Measurements from ENCODE around the gene GPR158.
"Not testable (repeated sequence)": the region's sequence is repeated elsewhere in the genome, so short reads cannot be mapped to it uniquely, and the experiment has no call there.

GPR158 gene

GRCh38 chr10:25304606-25305005, 129.8 kb downstream of the GPR158 start:
- DNase-seq: no peak

GRCh38 chr10:25306386-25306785, 131.6 kb downstream of the GPR158 start:
- DNase-seq: no peak

- no peak for DNase-seq
Observed at GRCh38 chr10:25308278-25308677, 133.5 kb downstream of the GPR158 start.

- DNase-seq: not testable (repeated sequence)
Observed at GRCh38 chr10:25317596-25318211, 142.9 kb downstream of the GPR158 start.

GRCh38 chr10:25327273-25327672, 152.5 kb downstream of the GPR158 start:
- DNase-seq: no peak

GRCh38 chr10:25328361-25328760, 153.6 kb downstream of the GPR158 start:
- no peak for DNase-seq

GRCh38 chr10:25329587-25329986, 154.8 kb downstream of the GPR158 start:
- not testable (repeated sequence) for DNase-seq

GRCh38 chr10:25334445-25334844, 159.6 kb downstream of the GPR158 start:
- DNase-seq: no peak

- no peak for DNase-seq
Observed at GRCh38 chr10:25336330-25336729, 161.5 kb downstream of the GPR158 start.

- DNase-seq: no peak
Observed at GRCh38 chr10:25338271-25338670, 163.5 kb downstream of the GPR158 start.

GRCh38 chr10:25339966-25340365, 165.2 kb downstream of the GPR158 start:
- no peak for DNase-seq

GRCh38 chr10:25349520-25349919, 174.7 kb downstream of the GPR158 start:
- no peak for DNase-seq

- DNase-seq: no peak
Observed at GRCh38 chr10:25356609-25357008, 181.8 kb downstream of the GPR158 start.

- no peak for DNase-seq
Observed at GRCh38 chr10:25357269-25357668, 182.5 kb downstream of the GPR158 start.

- no peak for DNase-seq
Observed at GRCh38 chr10:25382029-25382810, 207.4 kb downstream of the GPR158 start.

GRCh38 chr10:25382901-25383300, 208.1 kb downstream of the GPR158 start:
- not testable (repeated sequence) for DNase-seq

- DNase-seq: no peak
Observed at GRCh38 chr10:25383686-25384085, 208.9 kb downstream of the GPR158 start.

GRCh38 chr10:25384618-25385017, 209.8 kb downstream of the GPR158 start:
- DNase-seq: no peak

- DNase-seq: no peak
Observed at GRCh38 chr10:25388188-25388861, 213.5 kb downstream of the GPR158 start.

- no peak for DNase-seq
Observed at GRCh38 chr10:25388862-25389206, 214.0 kb downstream of the GPR158 start.

GRCh38 chr10:25390733-25391132, 215.9 kb downstream of the GPR158 start:
- DNase-seq: no peak

- no peak for DNase-seq
Observed at GRCh38 chr10:25392132-25392531, 217.3 kb downstream of the GPR158 start.

GRCh38 chr10:25393621-25394020, 218.8 kb downstream of the GPR158 start:
- no peak for DNase-seq

- DNase-seq: no peak
Observed at GRCh38 chr10:25398680-25399079, 223.9 kb downstream of the GPR158 start.

All from activated T-cell treated with anti-CD3 and anti-CD28 coated beads, Interleukin-2, amount 50 U/mL, for 1 hour (primary cell).